ENCODE data around the gene H19.

The H19 gene

GRCh38 chr11:2004466-2004865 lies 6.8 kb upstream of the H19 start:
- H3K4me1 ChIP-seq (ENCODE audit: control insufficient read depth in 5 of 5, insufficient read depth in 5 of 5, low read length in 5 of 5), result no peaks in the 10 kb centered on the region
- H3K27me3 ChIP-seq (ENCODE audit: control insufficient read depth in 5 of 5, insufficient read depth in 4 of 5, low read length in 5 of 5), result no peaks in the 10 kb centered on the region
- no peaks in the 10 kb centered on the region for H3K36me3 ChIP-seq (ENCODE audit: control insufficient read depth in 5 of 5, insufficient read depth in 5 of 5, low read length in 5 of 5)
- no peak overlapping the region for H3K9ac ChIP-seq (ENCODE audit: low read length in 5 of 5)
- H3K27ac ChIP-seq (ENCODE audit: low read depth, low read length), result no peak overlapping the region
- no peak overlapping the region for H3K4me3 ChIP-seq (ENCODE audit: low read depth in 1 of 5, low read length in 5 of 5)
- no peaks in the 10 kb centered on the region for H3K9me3 ChIP-seq (ENCODE audit: control insufficient read depth in 5 of 5, low read length in 5 of 5)

DNA sequence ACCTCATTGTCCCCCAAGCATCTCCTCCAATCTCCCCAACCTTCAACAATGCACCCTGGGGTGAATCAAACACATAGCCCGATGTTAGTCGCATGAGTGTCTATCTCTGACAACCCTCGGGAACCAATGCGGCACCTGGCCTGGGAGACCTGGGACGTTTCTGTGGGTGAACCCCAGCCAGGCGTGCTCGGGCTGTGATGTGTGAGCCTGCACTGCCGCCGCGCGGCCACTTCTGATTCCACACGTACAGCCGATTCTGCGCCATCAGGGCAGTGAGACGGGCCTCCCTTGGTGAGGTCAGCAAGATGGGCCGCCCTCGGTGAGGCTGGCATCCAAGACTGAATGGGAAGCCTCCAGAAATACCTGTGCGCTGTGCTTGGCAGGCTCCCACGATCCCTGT lies 5.2 kb upstream of the H19 start:
- Histone ChIP-seq H3K4me1 (ENCODE audit: control insufficient read depth in 5 of 5, insufficient read depth in 5 of 5, low read length in 5 of 5) (no peaks in the 10 kb centered on the region), H3K27ac (ENCODE audit: low read depth, low read length) (no peak overlapping the region), H3K36me3 (ENCODE audit: control insufficient read depth in 5 of 5, insufficient read depth in 5 of 5, low read length in 5 of 5) (no peaks in the 10 kb centered on the region), H3K9ac (ENCODE audit: low read length in 5 of 5) (no peak overlapping the region), H3K9me3 (ENCODE audit: control insufficient read depth in 5 of 5, low read length in 5 of 5) (no peaks in the 10 kb centered on the region), H3K27me3 (ENCODE audit: control insufficient read depth in 5 of 5, insufficient read depth in 4 of 5, low read length in 5 of 5) (no peaks in the 10 kb centered on the region), H3K4me3 (ENCODE audit: low read depth in 1 of 5, low read length in 5 of 5) (no peak overlapping the region)

GRCh38 chr11:2002042-2002776 lies 4.6 kb upstream of the H19 start:
- Histone ChIP-seq H3K36me3 (ENCODE audit: control insufficient read depth in 5 of 5, insufficient read depth in 5 of 5, low read length in 5 of 5) (no peaks in the 10 kb centered on the region), H3K9ac (ENCODE audit: low read length in 5 of 5) (no peak overlapping the region), H3K4me1 (ENCODE audit: control insufficient read depth in 5 of 5, insufficient read depth in 5 of 5, low read length in 5 of 5) (no peaks in the 10 kb centered on the region), H3K27ac (ENCODE audit: low read depth, low read length) (no peak overlapping the region), H3K27me3 (ENCODE audit: control insufficient read depth in 5 of 5, insufficient read depth in 4 of 5, low read length in 5 of 5) (no peaks in the 10 kb centered on the region), H3K4me3 (ENCODE audit: low read depth in 1 of 5, low read length in 5 of 5) (no peak overlapping the region), H3K9me3 (ENCODE audit: control insufficient read depth in 5 of 5, low read length in 5 of 5) (no peaks in the 10 kb centered on the region)

DNA sequence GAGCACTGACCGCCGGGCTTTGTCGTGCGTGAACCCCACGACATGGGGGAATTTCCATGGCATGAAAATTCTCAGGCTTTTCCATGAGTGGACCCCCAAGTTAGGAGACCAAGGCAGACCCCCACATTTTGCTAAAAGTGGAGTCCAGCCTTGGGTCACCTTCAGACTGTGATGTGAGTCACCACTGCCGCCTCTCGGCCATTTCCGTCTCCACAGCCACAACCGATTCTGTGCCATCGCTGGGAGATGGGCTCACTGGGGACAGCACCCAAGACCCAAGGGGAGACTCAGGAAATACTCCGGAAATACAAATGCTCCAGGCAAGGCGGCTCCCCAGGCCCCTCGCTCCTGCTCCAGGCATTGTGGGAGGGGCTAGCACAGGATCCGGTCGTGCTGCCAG lies 1.2 kb upstream of the H19 start:
- no peaks in the 10 kb centered on the region for H3K27me3 ChIP-seq (ENCODE audit: control insufficient read depth in 5 of 5, insufficient read depth in 4 of 5, low read length in 5 of 5)
- H3K4me3 ChIP-seq (ENCODE audit: low read depth in 1 of 5, low read length in 5 of 5), result no peak overlapping the region
- H3K36me3 ChIP-seq (ENCODE audit: control insufficient read depth in 5 of 5, insufficient read depth in 5 of 5, low read length in 5 of 5), result no peaks in the 10 kb centered on the region
- no peaks in the 10 kb centered on the region for H3K9me3 ChIP-seq (ENCODE audit: control insufficient read depth in 5 of 5, low read length in 5 of 5)
- H3K27ac ChIP-seq (ENCODE audit: low read depth, low read length), result no peak overlapping the region
- no peaks in the 10 kb centered on the region for H3K4me1 ChIP-seq (ENCODE audit: control insufficient read depth in 5 of 5, insufficient read depth in 5 of 5, low read length in 5 of 5)
- no peak overlapping the region for H3K9ac ChIP-seq (ENCODE audit: low read length in 5 of 5)

DNA sequence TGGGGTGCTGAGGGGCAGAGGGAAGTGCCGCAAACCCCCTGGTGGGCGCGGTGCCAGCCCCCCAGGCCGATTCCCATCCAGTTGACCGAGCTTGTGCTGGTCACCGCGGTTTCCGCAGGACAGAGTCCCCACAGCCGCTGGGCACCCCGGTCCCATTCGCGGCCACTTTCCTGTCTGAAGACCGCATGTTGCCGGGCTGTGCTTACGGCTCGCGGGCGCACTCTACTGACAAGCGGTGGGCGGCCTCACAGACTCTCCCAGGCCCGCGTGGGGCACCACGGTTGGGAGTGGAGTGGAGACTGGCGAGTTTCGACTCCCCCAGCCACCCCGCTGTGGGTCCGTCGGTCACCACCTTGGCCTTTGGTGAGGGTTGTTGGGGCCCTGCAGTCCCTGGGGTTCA lies 648 bp upstream of the H19 start:
- H3K4me1 ChIP-seq (ENCODE audit: control insufficient read depth in 5 of 5, insufficient read depth in 5 of 5, low read length in 5 of 5), result no peaks in the 10 kb centered on the region
- no peak overlapping the region for H3K4me3 ChIP-seq (ENCODE audit: low read depth in 1 of 5, low read length in 5 of 5)
- H3K9me3 ChIP-seq (ENCODE audit: control insufficient read depth in 5 of 5, low read length in 5 of 5), result no peaks in the 10 kb centered on the region
- H3K36me3 ChIP-seq (ENCODE audit: control insufficient read depth in 5 of 5, insufficient read depth in 5 of 5, low read length in 5 of 5), result no peaks in the 10 kb centered on the region
- H3K9ac ChIP-seq (ENCODE audit: low read length in 5 of 5), result no peak overlapping the region
- no peaks in the 10 kb centered on the region for H3K27me3 ChIP-seq (ENCODE audit: control insufficient read depth in 5 of 5, insufficient read depth in 4 of 5, low read length in 5 of 5)
- H3K27ac ChIP-seq (ENCODE audit: low read depth, low read length), result no peak overlapping the region

DNA sequence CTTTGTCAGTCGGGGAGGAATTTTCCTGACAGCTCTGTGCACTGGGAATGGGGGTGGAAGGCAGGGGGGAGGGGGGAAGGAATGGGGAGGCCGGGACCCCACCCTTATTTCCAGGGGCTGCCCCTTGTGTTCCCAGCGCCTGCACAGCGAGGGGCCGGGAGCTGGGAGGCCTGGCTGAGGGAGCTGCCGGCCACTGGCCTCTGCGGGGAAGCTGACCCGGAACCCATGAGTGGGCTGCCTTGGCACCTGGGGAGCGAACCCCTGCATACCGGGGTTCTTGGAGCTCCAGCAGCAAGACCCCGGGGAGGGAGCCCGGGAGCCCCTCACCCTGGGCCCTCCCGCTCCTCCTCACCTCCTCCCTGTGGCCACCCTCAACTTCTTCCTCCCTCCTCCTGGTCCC lies 3.5 kb downstream of the H19 start:
- Histone ChIP-seq H3K4me1 (ENCODE audit: control insufficient read depth in 5 of 5, insufficient read depth in 5 of 5, low read length in 5 of 5) (no peaks in the 10 kb centered on the region), H3K27ac (ENCODE audit: low read depth, low read length) (no peak overlapping the region), H3K27me3 (ENCODE audit: control insufficient read depth in 5 of 5, insufficient read depth in 4 of 5, low read length in 5 of 5) (no peaks in the 10 kb centered on the region), H3K4me3 (ENCODE audit: low read depth in 1 of 5, low read length in 5 of 5) (no peak overlapping the region), H3K9ac (ENCODE audit: low read length in 5 of 5) (no peak overlapping the region), H3K9me3 (ENCODE audit: control insufficient read depth in 5 of 5, low read length in 5 of 5) (no peaks in the 10 kb centered on the region), H3K36me3 (ENCODE audit: control insufficient read depth in 5 of 5, insufficient read depth in 5 of 5, low read length in 5 of 5) (no peaks in the 10 kb centered on the region)

GRCh38 chr11:1992111-1992510 lies 5.5 kb downstream of the H19 start:
- no peaks in the 10 kb centered on the region for H3K9me3 ChIP-seq (ENCODE audit: control insufficient read depth in 5 of 5, low read length in 5 of 5)
- H3K27ac ChIP-seq (ENCODE audit: low read depth, low read length), result no peak overlapping the region
- H3K36me3 ChIP-seq (ENCODE audit: control insufficient read depth in 5 of 5, insufficient read depth in 5 of 5, low read length in 5 of 5), result no peaks in the 10 kb centered on the region
- no peaks in the 10 kb centered on the region for H3K4me1 ChIP-seq (ENCODE audit: control insufficient read depth in 5 of 5, insufficient read depth in 5 of 5, low read length in 5 of 5)
- no peaks in the 10 kb centered on the region for H3K27me3 ChIP-seq (ENCODE audit: control insufficient read depth in 5 of 5, insufficient read depth in 4 of 5, low read length in 5 of 5)
- H3K9ac ChIP-seq (ENCODE audit: low read length in 5 of 5), result no peak overlapping the region
- no peak overlapping the region for H3K4me3 ChIP-seq (ENCODE audit: low read depth in 1 of 5, low read length in 5 of 5)

GRCh38 chr11:1990872-1991578 lies 6.6 kb downstream of the H19 start:
- H3K4me3 ChIP-seq (ENCODE audit: low read depth in 1 of 5, low read length in 5 of 5), result no peak overlapping the region
- no peaks in the 10 kb centered on the region for H3K36me3 ChIP-seq (ENCODE audit: control insufficient read depth in 5 of 5, insufficient read depth in 5 of 5, low read length in 5 of 5)
- no peaks in the 10 kb centered on the region for H3K4me1 ChIP-seq (ENCODE audit: control insufficient read depth in 5 of 5, insufficient read depth in 5 of 5, low read length in 5 of 5)
- no peaks in the 10 kb centered on the region for H3K9me3 ChIP-seq (ENCODE audit: control insufficient read depth in 5 of 5, low read length in 5 of 5)
- H3K27me3 ChIP-seq (ENCODE audit: control insufficient read depth in 5 of 5, insufficient read depth in 4 of 5, low read length in 5 of 5), result no peaks in the 10 kb centered on the region
- H3K9ac ChIP-seq (ENCODE audit: low read length in 5 of 5), result no peak overlapping the region
- no peak overlapping the region for H3K27ac ChIP-seq (ENCODE audit: low read depth, low read length)

DNA sequence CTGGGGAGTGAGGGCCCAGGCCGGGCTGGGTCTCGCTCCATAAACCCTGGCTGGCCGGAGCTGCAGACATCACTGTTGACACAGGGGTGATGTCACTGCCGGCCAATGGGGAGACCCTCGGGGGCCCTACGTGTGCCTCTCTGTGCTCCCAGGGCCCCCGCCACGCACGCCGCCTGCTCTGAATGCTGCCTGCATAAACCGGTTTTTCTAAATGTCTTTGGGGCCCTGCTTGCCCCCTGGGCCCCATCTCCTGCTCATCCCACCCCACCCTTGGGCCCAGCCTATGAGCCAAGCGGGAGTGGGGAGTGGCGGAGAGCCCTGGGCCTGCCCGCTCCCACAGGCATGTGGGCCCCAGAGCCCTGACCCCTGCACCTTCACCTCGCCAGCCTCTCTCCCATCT lies 7.7 kb downstream of the H19 start:
- H3K9me3 ChIP-seq (ENCODE audit: control insufficient read depth in 5 of 5, low read length in 5 of 5), result no peaks in the 10 kb centered on the region
- H3K4me3 ChIP-seq (ENCODE audit: low read depth in 1 of 5, low read length in 5 of 5), result no peak overlapping the region
- no peak overlapping the region for H3K27ac ChIP-seq (ENCODE audit: low read depth, low read length)
- H3K36me3 ChIP-seq (ENCODE audit: control insufficient read depth in 5 of 5, insufficient read depth in 5 of 5, low read length in 5 of 5), result no peaks in the 10 kb centered on the region
- no peaks in the 10 kb centered on the region for H3K27me3 ChIP-seq (ENCODE audit: control insufficient read depth in 5 of 5, insufficient read depth in 4 of 5, low read length in 5 of 5)
- H3K9ac ChIP-seq (ENCODE audit: low read length in 5 of 5), result no peak overlapping the region
- H3K4me1 ChIP-seq (ENCODE audit: control insufficient read depth in 5 of 5, insufficient read depth in 5 of 5, low read length in 5 of 5), result no peaks in the 10 kb centered on the region

DNA sequence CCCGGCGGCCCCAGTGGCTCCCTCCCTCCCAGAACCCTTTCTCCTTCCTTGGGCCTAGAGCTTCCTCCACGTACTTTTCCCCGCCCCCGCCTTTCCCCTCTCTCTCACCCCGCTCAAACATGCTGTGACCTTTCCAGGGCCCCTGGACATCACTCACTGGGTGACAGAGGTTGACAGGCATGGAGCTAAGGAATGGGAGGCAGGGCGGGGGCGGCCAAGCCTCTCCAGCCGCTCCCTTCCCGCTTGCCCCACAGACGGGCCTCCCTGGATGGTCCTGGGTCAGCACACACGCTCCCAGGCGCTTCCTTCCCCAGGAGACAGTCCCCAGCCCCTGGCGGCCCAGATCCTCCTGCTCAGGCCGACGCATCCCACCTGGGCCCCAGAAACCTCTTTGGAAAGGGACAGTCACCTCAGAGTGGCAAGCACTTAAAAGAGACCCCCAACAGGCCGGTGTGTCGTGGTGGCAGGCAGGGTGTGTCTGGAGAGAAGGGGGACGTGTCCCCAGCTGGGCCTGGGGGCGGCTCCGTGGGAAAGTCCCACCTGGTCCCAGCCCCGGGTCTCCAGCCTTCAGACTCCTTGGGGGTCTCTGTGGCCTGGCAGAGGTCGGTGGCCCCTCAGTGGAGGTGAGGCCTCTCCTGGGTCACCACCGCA lies 8.8 kb downstream of the H19 start:
- Histone ChIP-seq H3K27ac (ENCODE audit: low read depth, low read length) (no peak overlapping the region), H3K36me3 (ENCODE audit: control insufficient read depth in 5 of 5, insufficient read depth in 5 of 5, low read length in 5 of 5) (no peaks in the 10 kb centered on the region), H3K9me3 (ENCODE audit: control insufficient read depth in 5 of 5, low read length in 5 of 5) (no peaks in the 10 kb centered on the region), H3K27me3 (ENCODE audit: control insufficient read depth in 5 of 5, insufficient read depth in 4 of 5, low read length in 5 of 5) (no peaks in the 10 kb centered on the region), H3K9ac (ENCODE audit: low read length in 5 of 5) (no peak overlapping the region), H3K4me3 (ENCODE audit: low read depth in 1 of 5, low read length in 5 of 5) (no peak overlapping the region), H3K4me1 (ENCODE audit: control insufficient read depth in 5 of 5, insufficient read depth in 5 of 5, low read length in 5 of 5) (no peaks in the 10 kb centered on the region)
